ENCODE measurements around the gene PAPPA2.
"Not testable (repeated sequence)": the region's sequence is repeated elsewhere in the genome, so short reads cannot be mapped to it uniquely, and the experiment has no call there.

Gene PAPPA2

DNA sequence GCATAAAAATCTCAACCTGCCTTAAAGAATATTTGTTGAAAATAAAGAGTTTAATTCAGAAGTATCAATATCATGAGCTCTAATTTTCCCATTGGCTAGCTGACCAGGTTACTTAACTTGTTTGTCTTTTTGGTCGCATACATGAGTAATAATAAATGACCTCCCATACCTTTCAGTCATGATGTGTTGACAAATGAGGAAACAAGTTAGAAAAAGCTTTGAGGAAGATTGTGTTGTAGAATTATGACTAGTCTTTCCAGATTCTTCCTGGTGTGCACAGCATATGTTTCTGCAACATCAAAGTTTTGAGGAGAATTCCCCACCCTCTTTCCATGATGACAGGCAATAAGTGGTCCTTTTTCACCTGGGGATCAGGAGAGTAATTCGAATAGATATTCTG is 17.6 kb upstream of the PAPPA2 start:
- peak; percentile 12 for DNase-seq (ENCODE audit: low read depth)
- no peak overlapping the region for H3K4me3 ChIP-seq (ENCODE audit: low read length)
- TF ChIP-seq, protein P1, sequence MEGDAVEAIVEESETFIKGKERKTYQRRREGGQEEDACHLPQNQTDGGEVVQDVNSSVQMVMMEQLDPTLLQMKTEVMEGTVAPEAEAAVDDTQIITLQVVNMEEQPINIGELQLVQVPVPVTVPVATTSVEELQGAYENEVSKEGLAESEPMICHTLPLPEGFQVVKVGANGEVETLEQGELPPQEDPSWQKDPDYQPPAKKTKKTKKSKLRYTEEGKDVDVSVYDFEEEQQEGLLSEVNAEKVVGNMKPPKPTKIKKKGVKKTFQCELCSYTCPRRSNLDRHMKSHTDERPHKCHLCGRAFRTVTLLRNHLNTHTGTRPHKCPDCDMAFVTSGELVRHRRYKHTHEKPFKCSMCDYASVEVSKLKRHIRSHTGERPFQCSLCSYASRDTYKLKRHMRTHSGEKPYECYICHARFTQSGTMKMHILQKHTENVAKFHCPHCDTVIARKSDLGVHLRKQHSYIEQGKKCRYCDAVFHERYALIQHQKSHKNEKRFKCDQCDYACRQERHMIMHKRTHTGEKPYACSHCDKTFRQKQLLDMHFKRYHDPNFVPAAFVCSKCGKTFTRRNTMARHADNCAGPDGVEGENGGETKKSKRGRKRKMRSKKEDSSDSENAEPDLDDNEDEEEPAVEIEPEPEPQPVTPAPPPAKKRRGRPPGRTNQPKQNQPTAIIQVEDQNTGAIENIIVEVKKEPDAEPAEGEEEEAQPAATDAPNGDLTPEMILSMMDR (IDR thresholded peaks at IDR 0.05; ENCODE audit: insufficient read depth, low read depth, low read length, missing control alignments), result no peak

DNA sequence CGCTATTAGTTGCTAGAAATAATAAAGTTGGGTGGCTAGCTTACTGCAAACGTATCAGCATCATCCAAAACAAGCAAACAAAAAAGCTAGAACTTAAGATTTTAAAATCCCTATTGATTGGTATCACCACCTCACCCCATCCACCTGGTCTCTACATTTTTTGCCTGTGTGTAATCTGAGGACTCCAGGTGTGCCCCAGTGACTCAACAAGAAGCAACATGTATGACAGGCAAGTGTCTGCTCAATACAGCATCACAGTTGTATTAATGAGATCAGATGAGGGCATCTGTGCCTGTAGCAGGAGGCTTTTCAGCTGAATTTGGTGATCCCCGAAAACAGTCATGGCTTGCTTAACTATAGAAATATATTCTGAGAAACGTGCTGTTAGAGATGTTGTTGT is 14.6 kb upstream of the PAPPA2 start:
- DNase-seq (ENCODE audit: low read depth), result peak; percentile 67
- H3K4me3 ChIP-seq (ENCODE audit: low read length), result no peak overlapping the region
- TF ChIP-seq, protein P1 (IDR thresholded peaks at IDR 0.05; ENCODE audit: insufficient read depth, low read depth, low read length, missing control alignments), result no peak

- H3K4me3 ChIP-seq (ENCODE audit: low read length), result no peak overlapping the region
- DNase-seq (ENCODE audit: low read depth), result peak; percentile 73
- TF ChIP-seq, protein P1 (IDR thresholded peaks at IDR 0.05; ENCODE audit: insufficient read depth, low read depth, low read length, missing control alignments), result no peak
Observed at GRCh38 chr1:176450526-176450925, 12.4 kb upstream of the PAPPA2 start.

- not testable (repeated sequence) for H3K4me3 ChIP-seq (ENCODE audit: low read length); DNase-seq (ENCODE audit: low read depth)
Observed at GRCh38 chr1:176451741-176452140, 11.2 kb upstream of the PAPPA2 start.

GRCh38 chr1:176456795-176457194 is 6.2 kb upstream of the PAPPA2 start:
- TF ChIP-seq, protein P1 (IDR thresholded peaks at IDR 0.05; ENCODE audit: insufficient read depth, low read depth, low read length, missing control alignments), result no peak
- no peak for DNase-seq (ENCODE audit: low read depth)
- no peak overlapping the region for H3K4me3 ChIP-seq (ENCODE audit: low read length)

DNA sequence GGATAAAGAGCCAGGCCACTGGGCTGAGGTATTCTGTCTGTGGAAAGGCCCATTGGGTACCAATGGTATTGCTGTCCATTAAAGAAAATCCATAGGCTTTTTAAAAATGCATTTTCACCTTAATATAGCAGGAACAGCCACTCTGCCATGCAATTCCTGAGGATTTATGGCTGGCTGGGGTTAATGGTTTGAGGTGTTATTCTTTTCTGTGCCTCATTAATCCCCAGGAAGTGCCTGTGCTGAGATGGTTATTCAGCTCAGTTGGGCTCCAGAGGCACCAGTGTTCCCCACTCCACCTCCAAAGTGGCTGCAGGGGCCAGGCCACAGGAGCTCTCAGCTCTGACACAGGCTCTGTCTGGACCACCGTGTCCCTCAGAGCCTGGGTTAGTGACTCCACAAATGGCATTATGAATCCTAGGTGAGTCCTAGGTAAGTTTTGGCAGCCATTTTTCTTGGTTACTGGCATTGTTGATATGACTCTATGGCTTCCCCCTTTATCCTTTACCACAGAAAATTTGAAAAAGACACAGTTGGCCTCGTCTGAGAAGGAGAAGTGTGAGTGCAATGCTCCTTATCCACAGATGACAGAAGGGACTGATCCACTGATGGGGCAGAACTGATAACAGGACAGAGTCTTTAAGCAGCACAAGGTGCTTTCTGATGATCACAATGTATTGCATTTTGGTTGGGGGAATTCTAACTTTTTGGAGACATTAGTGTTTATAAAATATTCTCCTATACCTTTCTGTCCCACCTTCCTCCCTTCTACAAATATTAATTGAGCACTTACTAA is 2.2 kb upstream of the PAPPA2 start:
- DNase-seq (ENCODE audit: low read depth), result no peak
- TF ChIP-seq, protein P1 (IDR thresholded peaks at IDR 0.05; ENCODE audit: insufficient read depth, low read depth, low read length, missing control alignments), result no peak
- no peak overlapping the region for H3K4me3 ChIP-seq (ENCODE audit: low read length)

GRCh38 chr1:176461576-176461975 is 1.4 kb upstream of the PAPPA2 start:
- no peak overlapping the region for H3K4me3 ChIP-seq (ENCODE audit: low read length)
- DNase-seq (ENCODE audit: low read depth), result no peak
- TF ChIP-seq, protein P1 (IDR thresholded peaks at IDR 0.05; ENCODE audit: insufficient read depth, low read depth, low read length, missing control alignments), result no peak

Measured in epithelial cell of esophagus (primary cell).